NCI-H82 treated with DMSO at 0.1 percent for 48 hours (cell line): ENCODE data around the gene INO80C.

Experiments used
- DNase-seq: peaks from one replicate; lab custom pipeline; 2025; ENCODE audit not compliant: unreplicated experiment; lab: John Stamatoyannopoulos, UW

Gene INO80C

GRCh38 chr18:35497370-35498197 is at the start of gene INO80C:
Gene INO80C (minus strand): TSS chr18:35497960. CDS start chr18:35497874, 86 bp downstream.
- peak; percentile 81 for DNase-seq

- DNase-seq, result no peak
Measured at GRCh38 chr18:35547008-35547605, 49.3 kb upstream of the INO80C start.

DNA sequence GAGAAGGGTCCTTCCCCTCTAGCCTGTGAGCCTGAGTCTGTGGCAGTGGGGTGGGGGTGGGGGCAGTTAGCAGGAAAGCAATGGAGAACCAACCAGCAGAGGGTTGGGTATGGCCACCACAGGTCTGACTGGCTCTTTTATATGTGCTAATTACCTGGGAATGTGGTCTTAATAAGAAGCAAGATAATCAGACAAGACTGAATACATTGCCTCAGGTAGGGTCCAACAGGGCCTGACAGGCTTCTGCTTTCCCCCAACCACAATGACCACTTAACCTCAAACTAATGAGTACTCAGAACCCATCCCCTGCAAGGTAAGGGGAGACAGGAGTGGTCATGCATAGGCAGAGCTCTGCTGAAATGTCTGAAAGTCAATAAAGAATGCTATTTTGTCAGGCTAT is 44.6 kb upstream of the INO80C start:
- DNase-seq, result no peak

DNA sequence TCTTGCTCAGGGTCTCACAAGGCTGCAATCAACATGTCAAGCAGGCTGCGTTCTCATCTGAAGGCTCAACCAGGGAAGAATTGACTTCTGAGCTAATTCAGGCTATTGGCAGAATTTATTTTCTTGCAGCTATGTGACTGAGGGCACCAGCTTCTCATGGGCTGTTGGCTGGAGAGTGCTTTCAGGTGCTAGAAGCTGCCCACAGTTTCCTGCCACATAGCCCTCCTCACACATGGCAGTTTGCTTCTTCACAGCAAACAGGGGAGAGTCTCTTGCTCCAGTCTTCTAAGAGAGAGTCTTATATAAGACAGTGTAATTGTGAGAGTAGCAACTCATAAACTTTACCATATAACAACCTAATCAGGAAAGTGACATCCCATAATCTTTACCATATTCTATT is 37.5 kb upstream of the INO80C start:
- no peak for DNase-seq

DNA sequence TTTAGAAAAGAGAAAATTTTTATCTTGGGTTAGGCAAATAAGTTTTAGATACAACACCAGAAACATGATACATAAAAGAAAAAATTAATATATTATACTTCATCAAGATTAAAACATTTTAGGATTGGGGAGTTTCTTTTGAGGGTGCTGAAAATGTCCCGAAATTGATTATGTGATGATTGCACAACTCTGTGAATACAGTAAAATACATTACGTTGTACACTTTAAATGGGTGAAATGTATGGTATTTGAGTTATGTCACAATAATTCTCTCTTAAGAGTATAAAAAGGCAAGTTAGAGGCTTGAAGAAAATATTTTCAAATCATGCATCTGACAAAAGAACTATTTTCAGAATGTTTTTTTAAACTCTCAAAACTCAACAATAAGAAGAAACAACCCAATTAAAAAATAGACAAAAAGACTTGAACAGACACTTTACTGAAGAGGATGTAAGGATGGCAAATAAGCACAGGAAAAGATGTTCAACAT is 36.2 kb upstream of the INO80C start:
- DNase-seq, result no peak

- no peak for DNase-seq
Measured at GRCh38 chr18:35528749-35529274, 31.1 kb upstream of the INO80C start.

DNA sequence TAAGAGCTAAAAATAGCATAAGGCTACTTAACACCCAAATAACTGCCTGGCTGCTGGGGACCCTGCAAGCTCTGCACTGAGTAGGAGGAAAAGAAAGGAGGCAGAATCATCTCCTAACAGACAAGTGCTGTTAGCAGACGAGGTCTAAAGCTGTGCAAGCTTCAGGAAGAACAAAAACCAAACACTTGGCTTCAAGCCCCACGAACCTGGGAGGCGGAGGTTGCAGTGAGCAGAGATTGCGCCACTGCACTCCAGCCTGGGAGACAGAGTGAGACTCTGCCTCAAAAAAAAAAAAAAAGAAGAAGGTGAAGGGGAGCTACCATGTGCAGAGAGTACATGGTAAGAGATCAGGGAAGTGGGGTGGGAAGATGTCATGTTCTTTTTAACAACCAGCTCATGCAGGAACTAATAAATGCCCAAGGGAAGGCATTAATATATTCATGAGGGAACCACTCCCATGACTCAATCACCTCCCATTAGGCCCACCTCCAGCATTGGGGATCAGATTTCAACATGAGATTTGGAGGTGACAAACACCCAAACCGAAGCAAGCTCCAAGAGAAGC is 28.8 kb upstream of the INO80C start:
- no peak for DNase-seq

DNA sequence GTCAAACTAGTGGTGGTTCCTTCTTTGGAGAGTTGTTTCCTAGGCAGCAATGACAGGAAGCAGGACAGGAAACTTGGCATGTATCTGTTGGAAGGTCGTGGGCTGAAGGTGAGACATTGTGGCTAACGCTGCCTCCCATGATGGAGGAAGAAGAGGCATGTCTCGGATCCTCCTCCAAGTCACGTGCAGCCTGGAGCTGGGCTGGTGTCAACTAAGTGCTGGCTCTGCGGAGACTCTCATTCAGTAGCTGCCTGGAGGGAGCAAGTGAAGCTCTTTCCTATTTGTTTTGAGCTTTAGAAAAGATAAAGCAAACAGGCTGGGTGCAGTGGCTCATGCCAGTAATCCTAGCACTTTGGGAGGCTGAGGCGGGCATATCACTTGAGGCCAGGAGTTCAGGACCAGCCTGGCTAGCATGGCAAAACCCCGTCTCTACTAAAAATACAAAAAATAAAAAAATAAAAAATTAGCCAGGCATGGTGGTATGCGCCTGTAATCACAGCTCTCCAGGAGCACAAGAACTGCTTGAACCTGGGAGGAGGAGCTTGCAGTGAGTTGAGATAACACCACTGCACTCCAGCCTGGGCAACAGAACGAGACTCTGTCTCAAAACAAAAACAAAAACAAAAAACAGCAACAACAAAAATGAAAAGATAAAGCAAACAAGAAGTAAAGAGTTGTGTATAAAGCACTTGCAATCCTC is 28.2 kb upstream of the INO80C start:
- DNase-seq, result no peak

DNA sequence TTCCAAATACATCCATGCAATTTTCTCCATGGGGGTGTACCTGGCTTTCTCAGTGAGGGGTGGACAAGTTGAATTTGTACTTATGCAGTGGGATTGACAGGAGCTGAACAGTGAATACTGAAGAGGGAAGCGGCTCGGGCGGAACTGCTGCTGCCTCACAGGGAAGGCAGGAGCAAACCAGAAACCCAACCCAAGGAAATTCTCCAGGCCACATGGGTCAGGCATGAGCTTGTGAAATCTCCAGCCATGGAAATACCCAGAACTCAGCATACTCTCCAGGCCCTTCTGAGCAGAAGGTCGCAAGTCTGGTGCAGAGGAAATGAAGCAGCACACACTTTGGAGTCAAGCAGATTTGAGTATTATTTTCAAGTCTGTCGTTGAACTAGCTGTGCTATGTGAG is 26.5 kb upstream of the INO80C start:
- no peak for DNase-seq

DNA sequence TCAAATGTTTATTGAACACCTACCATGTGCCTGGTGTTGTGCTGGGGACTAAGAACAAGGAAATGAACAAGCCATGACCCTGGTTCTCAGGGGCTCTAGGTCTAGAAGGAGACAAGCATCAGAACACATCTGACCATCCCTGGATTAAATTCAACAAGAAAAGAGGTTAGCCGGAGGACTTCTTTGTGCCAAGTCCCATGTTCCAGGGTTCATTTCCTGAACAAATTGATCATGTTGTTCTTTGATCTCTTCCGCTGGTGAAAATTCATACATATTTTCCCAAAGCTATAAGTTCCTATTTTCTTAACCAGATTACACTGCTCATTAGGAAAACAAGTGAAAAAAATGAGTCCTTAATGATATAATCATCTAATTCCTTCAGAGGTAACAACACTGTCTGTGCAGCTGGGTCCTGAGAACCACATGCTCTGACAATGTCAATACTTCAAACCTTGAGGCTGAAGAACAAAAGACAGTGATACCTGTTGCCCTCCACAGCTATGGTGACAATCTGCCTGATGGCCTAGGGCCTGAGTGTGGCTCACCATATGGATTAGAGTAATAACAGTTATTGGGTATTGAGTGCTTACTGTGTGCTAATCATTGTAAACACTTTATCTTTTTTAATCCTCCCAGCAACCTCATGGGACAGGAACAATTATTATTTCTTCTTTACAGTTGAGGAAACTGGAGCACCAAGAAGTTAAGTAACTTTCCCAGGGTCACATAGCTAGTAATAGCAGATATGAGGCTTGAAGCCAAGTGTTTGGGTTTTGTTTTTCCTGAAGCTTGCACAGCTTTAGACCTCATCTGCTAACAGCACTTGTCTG is 24.6 kb upstream of the INO80C start:
- no peak for DNase-seq

GRCh38 chr18:35521133-35521532 is 23.4 kb upstream of the INO80C start:
- DNase-seq, result no peak

GRCh38 chr18:35519148-35519899 is 21.6 kb upstream of the INO80C start:
- no peak for DNase-seq

DNA sequence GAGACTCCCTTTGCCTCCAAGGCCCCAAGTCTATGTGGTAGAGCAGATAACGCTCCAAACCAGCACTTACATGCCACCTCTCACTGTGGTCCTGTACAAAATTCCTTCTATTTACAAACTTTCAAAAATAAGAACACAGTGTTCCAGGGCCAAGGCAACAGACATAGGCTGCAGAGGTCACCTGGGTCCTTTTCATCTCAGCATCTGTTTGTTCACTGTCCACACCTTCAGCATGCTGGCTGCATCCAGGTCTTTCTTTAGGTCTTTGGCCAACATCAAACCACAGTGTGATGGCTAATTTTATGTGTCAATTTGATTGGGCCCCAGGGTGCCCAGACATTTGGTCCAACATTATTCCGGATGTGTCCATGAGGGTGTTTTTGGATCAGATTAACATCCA is 20.0 kb upstream of the INO80C start:
- no peak for DNase-seq

DNA sequence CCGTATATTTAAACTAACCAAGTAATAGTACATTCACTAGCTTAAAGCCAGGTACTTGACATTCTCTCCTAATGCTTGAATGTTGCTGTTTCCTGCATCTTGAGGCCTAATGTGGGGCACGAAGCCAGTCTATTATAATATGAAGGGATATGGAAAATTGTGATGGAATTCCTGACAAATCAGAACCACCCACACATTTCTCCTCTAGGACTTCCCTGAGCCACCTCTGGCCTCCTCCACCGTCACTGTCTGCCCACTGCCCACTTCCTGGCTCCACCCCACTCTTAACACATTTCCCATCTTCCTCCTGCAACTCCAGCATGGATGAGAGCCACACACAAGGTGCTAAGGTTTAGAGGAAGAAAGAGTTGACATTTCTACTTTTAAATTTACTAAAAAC is 19.0 kb upstream of the INO80C start:
- no peak for DNase-seq

GRCh38 chr18:35516351-35516750 is 18.6 kb upstream of the INO80C start:
- DNase-seq, result no peak

GRCh38 chr18:35515460-35516130 is 17.8 kb upstream of the INO80C start:
- DNase-seq, result no peak

- DNase-seq, result no peak
Measured at GRCh38 chr18:35514752-35515459, 17.1 kb upstream of the INO80C start.

- no peak for DNase-seq
Measured at GRCh38 chr18:35514283-35514682, 16.5 kb upstream of the INO80C start.
